ENCODE results near the gene COPE. TPM values are rescaled to one million over a fixed set of nuclear protein-coding genes. Genes with fewer than 3 reads are reported as not detected.

Gene COPE
- total RNA-seq, 1 experiment from 2014 or later: 408 TPM

DNA sequence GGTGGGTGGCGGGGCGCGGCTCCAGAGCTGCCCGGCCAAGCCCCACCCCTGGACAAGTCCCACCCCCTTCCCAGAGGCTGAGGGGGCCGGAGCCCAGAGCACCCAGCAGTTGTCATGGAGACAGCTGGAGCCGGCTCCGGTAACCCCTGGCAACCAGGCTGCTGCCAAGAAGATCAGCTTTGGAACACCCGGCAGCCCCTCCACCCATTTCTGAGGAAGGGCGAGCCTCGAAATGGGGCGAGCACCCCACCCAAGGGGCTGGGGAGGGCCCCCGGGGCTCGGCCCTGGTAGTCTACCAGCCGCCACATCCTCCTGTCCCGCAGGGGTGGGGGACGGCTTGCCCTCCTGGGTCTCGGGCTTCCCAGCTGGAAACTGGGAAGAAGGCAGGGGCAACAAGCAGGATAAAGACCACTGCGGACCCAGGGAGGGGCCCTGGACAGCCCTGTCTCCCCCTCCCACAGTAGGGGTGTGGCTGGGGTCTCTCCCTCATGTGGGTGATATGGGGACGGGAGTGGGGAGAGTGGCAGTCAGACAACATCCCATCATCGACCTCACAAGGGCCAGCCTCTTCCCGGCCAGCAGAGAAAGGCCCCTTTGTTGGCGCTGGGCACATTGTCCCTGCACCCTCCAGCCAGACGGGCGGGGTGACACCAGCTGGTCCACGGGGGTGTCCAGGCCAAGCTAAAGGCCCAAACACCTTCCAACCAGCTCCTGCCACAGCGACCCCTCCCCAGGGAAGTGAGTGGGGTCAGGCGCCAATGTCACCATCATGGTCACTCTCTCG is 24.7 kb downstream of the COPE start:
- H3K4me3 ChIP-seq (ENCODE audit: low read length): peak overlapping the region; percentile 60; the same call in 1 of the 2 replicates
- ChIA-PET CTCF (no interaction called here), POLR2A (ENCODE audit: unreplicated experiment) (no interaction called here)
- H4K20me1 ChIP-seq (ENCODE audit: low read length): no peaks in the 10 kb centered on the region
- peaks cover 14% of the 10 kb centered on the region; the same call in 1 of the 2 replicates for H3K27me3 ChIP-seq (ENCODE audit: low read length)
- no peaks in the 10 kb centered on the region for H3F3A ChIP-seq (ENCODE audit: low read length, unreplicated experiment)
- H3K36me3 ChIP-seq (ENCODE audit: low read depth, low read length): no peaks in the 10 kb centered on the region
- intact Hi-C loops (cut with micrococcal nuclease): no loop called here
- peak overlapping the region; percentile 67; the same call in 1 of the 2 replicates for H2AFZ ChIP-seq (ENCODE audit: low read length)
- H3K9me3 ChIP-seq (ENCODE audit: low read length): no peaks in the 10 kb centered on the region
- no peak overlapping the region for H3K27ac ChIP-seq (ENCODE audit: low read length)
- no peaks in the 10 kb centered on the region for H3K4me1 ChIP-seq (ENCODE audit: insufficient read depth, low read length)
- H3K9ac ChIP-seq (ENCODE audit: low read length): no peak overlapping the region
- ATAC-seq (no peak), DNase-seq (no peak)
- TF ChIP-seq EZH2phosphoT487 (IDR thresholded peaks at IDR 0.05; ENCODE audit: borderline replicate concordance, low read length): no peak
- TF ChIP-seq, protein P1, sequence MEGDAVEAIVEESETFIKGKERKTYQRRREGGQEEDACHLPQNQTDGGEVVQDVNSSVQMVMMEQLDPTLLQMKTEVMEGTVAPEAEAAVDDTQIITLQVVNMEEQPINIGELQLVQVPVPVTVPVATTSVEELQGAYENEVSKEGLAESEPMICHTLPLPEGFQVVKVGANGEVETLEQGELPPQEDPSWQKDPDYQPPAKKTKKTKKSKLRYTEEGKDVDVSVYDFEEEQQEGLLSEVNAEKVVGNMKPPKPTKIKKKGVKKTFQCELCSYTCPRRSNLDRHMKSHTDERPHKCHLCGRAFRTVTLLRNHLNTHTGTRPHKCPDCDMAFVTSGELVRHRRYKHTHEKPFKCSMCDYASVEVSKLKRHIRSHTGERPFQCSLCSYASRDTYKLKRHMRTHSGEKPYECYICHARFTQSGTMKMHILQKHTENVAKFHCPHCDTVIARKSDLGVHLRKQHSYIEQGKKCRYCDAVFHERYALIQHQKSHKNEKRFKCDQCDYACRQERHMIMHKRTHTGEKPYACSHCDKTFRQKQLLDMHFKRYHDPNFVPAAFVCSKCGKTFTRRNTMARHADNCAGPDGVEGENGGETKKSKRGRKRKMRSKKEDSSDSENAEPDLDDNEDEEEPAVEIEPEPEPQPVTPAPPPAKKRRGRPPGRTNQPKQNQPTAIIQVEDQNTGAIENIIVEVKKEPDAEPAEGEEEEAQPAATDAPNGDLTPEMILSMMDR (conservative IDR thresholded peaks at IDR 0.05; ENCODE audit: low read depth, low read length): no peak
- TF ChIP-seq EZH2 (IDR thresholded peaks at IDR 0.05; ENCODE audit: low read length, unreplicated experiment): no peak
- H3K4me2 ChIP-seq (ENCODE audit: low read length): peak overlapping the region; percentile 79
- H3K79me2 ChIP-seq (ENCODE audit: low read length): no peaks in the 10 kb centered on the region
- BruUV-seq (replicated peaks): no TSS peak
- no peaks in the 10 kb centered on the region for H3K9me2 ChIP-seq (replicated peaks; ENCODE audit: low read length)

DNA sequence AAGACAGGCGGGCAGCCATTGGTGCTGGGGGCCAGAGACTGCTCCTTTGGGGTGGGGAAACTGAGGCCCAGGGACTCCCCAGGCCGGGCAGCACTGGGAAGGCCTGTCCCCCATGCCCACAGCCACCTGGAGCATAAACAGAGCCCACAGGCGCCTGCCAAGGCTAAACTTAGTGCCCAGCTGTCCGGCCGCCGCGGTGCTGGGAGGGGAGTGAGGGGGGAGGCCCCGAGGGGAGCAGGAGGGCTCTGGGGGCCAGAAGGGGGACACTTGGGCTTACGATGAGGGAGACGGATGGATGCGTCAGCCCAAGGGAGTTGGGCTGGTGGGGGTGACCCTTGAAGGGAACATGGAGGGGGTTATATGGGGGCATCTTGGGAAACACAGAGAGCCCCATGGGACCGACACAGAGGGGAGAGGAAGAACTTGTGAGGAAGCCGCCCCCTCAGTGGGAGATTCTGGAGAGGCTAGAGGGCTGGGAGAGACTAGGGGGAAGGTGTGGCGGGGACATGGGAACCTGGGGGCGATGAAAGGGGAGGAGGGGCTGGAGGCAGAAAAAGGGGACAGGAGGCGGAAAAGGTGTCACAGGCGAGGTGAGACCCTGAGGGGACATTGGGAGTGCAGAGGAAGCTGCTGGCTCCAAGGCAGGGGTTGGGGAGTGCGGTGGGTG is 25.5 kb downstream of the COPE start:
- POLR2A ChIA-PET (ENCODE audit: unreplicated experiment): no interaction called here
- Histone ChIP-seq H3K4me3 (ENCODE audit: low read length) (no peak overlapping the region), H3K4me1 (ENCODE audit: insufficient read depth, low read length) (no peaks in the 10 kb centered on the region), H3F3A (ENCODE audit: low read length, unreplicated experiment) (no peaks in the 10 kb centered on the region), H4K20me1 (ENCODE audit: low read length) (no peaks in the 10 kb centered on the region), H3K27ac (ENCODE audit: low read length) (no peak overlapping the region), H3K27me3 (ENCODE audit: low read length) (peaks cover 14% of the 10 kb centered on the region; the same call in 1 of the 2 replicates), H3K9me3 (ENCODE audit: low read length) (no peaks in the 10 kb centered on the region), H3K79me2 (ENCODE audit: low read length) (no peaks in the 10 kb centered on the region), H3K9me2 (replicated peaks; ENCODE audit: low read length) (no peaks in the 10 kb centered on the region), H3K36me3 (ENCODE audit: low read depth, low read length) (no peaks in the 10 kb centered on the region), H2AFZ (ENCODE audit: low read length) (no peak overlapping the region), H3K9ac (ENCODE audit: low read length) (no peak overlapping the region), H3K4me2 (ENCODE audit: low read length) (no peak overlapping the region)
- DNase-seq (no peak), ATAC-seq (no peak)
- intact Hi-C loops (cut with micrococcal nuclease): no loop called here
- CTCF ChIA-PET: no interaction called here
- no TSS peak for BruUV-seq (replicated peaks)
- TF ChIP-seq EZH2phosphoT487 (IDR thresholded peaks at IDR 0.05; ENCODE audit: borderline replicate concordance, low read length): no peak
- TF ChIP-seq, protein P1 (conservative IDR thresholded peaks at IDR 0.05; ENCODE audit: low read depth, low read length): no peak
- TF ChIP-seq EZH2 (IDR thresholded peaks at IDR 0.05; ENCODE audit: low read length, unreplicated experiment): no peak

All from PC-3 (cell line).